ENCODE data around the gene PLEKHG2.

PLEKHG2 gene

DNA sequence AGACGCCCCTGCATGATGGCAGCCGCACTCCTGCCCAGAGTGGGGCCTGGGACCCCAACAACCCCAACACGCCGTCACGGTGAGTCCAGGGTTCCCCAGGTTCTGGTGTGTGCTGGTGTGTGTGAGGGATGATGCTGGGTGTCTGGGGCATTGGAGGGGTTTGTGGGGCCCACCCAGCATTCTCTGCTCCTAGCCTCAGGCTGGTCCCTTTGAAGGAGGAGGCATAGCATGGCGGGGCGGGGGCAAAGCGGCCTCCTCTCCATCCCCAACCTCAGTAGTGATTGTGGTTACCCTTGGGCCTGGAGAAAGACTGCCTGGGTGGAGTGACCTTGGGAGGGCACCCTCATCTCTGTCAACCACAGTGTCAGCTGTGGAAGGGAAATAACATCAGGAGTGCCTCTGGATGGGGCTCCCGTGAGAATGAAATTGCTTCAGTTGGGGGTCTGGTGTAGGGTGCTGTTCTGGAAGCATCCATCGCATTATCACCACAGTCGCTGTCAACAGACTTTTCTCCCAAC lies 61.0 kb downstream of the PLEKHG2 start:
- in situ Hi-C loops (cut with MboI; ENCODE audit: low sequenced_read_pairs) = no loop called here

DNA sequence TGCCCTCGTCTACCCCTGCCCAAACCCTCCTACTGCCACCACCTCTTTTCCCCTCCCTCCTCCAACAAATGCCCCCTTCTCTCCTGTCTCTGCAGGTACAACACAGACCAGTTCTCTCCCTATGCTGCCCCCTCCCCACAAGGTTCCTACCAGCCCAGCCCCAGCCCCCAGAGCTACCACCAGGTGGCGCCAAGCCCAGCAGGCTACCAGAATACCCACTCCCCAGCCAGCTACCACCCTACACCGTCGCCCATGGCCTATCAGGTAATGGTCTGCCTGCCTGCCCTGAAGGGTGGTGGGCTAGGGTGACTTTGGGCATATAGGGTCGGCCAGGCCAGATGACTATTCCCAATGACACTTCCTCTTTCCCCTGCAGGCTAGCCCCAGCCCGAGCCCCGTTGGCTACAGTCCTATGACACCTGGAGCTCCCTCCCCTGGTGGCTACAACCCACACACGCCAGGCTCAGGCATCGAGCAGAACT lies 61.7 kb downstream of the PLEKHG2 start:
- in situ Hi-C loops (cut with MboI; ENCODE audit: low sequenced_read_pairs) = no loop called here

DNA sequence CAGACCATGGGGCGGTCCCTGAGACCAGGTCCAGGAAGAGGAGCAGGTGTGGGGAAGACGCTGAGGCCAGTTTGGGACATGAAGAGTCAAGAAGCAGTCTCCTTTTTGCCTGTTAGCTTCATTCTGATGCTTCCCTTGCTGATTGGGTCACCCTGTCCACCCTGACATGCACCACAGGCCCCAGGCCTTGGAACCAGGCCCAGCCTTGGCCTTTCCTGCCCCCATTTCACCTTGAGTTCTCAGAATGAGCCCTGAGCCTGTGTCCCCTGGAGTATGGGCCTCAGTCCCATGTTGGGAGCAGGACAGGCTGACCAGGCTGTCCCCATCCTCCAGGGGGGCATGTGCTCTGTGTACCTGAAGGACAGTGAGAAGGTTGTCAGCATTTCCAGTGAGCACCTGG lies 63.3 kb downstream of the PLEKHG2 start:
- in situ Hi-C loops (cut with MboI; ENCODE audit: low sequenced_read_pairs) = no loop called here

Measured in hTERT RPE-1 (cell line).